ENCODE measurements around the gene SDC1. TPM values are rescaled to one million over a fixed set of nuclear protein-coding genes. Genes with fewer than 3 reads are reported as not detected.

The SDC1 gene
- polyA plus RNA-seq, 3 donors = not detected

DNA sequence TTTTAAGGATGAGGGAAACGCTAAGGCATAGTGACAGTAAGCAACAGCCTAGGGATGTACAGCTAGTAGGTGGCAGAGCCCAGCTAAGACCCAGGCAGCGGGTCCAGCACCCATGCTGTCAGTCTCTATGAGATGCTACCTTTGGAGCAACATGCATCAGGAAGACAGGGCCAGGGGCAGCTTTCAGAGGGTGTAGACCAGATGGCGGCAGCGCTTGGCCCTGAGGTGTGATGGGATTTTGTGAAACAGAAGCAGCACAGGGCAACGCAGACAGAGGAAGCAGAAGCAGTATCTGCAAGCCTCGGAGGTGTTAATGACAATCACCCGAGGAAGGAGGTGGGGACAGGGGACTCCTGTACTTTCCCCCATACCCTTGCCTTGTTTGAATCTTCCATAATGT lies 43.2 kb downstream of the SDC1 start:
- Mint-ChIP-seq H3K27ac (no peak overlapping the region), H3K4me3 (no peak overlapping the region)
- intact Hi-C loops (cut with micrococcal nuclease) = no loop called here

GRCh38 chr2:20180676-20181648 lies 44.0 kb downstream of the SDC1 start:
- no peaks in the 10 kb centered on the region for H3K9me3 ChIP-seq (replicated peaks in 1 of 2; ENCODE audit: control insufficient read depth in 1 of 2, insufficient read depth in 1 of 2, low read length in 2 of 2)
- H3K4me2 ChIP-seq (replicated peaks; ENCODE audit: extremely low read depth, low read length, poor library complexity, severe bottlenecking) = no peak overlapping the region
- H3K36me3 ChIP-seq (replicated peaks in 1 of 2; ENCODE audit: control insufficient read depth in 1 of 2, insufficient read depth in 2 of 2, low read length in 2 of 2) = no peaks in the 10 kb centered on the region
- Mint-ChIP-seq H3K36me3 (no peaks in the 10 kb centered on the region), H3K27ac (no peak overlapping the region), H3K27me3 (ENCODE audit: low read depth in 3 of 3) (peaks cover 3 to 6% (median 6%) of the 10 kb centered on the region in 3 donors), H3K4me3 (no peak overlapping the region), H3K9me3 (no peaks in the 10 kb centered on the region), H3K4me1 (peaks cover 15% of the 10 kb centered on the region)
- H3K9ac ChIP-seq (ENCODE audit: insufficient read depth, low read length, poor library complexity, severe bottlenecking) = no peak overlapping the region
- H3K4me1 ChIP-seq (ENCODE audit: control insufficient read depth in 1 of 2, insufficient read depth in 2 of 2, low read length in 2 of 2) = peaks cover 12 to 17% of the 10 kb centered on the region in 2 donors
- 95% methylated on average over 8 of the region's 17 CpGs for WGBS (ENCODE audit: insufficient coverage)
- H4K20me1 ChIP-seq (ENCODE audit: insufficient read depth, low read length) = no peaks in the 10 kb centered on the region
- no peak overlapping the region for H3K4me3 ChIP-seq (replicated peaks in 1 of 3; ENCODE audit: low read depth in 2 of 3, low read length in 3 of 3)
- H3K27ac ChIP-seq (ENCODE audit: low read depth in 1 of 2, low read length in 2 of 2) = no peak overlapping the region
- H3K27me3 ChIP-seq (ENCODE audit: control insufficient read depth in 2 of 2, insufficient read depth in 2 of 2, low read length in 2 of 2) = no peaks in the 10 kb centered on the region
- H2AFZ ChIP-seq (ENCODE audit: insufficient read depth, low read depth, low read length, poor library complexity, severe bottlenecking) = no peak overlapping the region
- no peaks in the 10 kb centered on the region for H3K79me2 ChIP-seq (ENCODE audit: insufficient read depth, low read length)
- no peak for TF ChIP-seq CTCF (IDR thresholded peaks at IDR 0.05)
- intact Hi-C loops (cut with micrococcal nuclease) = no loop called here
- DNase-seq = no peak

More for the DNA sequence above, 43.2 kb downstream of the SDC1 start:
- TF ChIP-seq CTCF (IDR thresholded peaks at IDR 0.05) = no peak
- Histone ChIP-seq H3K27me3 (ENCODE audit: control insufficient read depth in 2 of 2, insufficient read depth in 2 of 2, low read length in 2 of 2) (no peaks in the 10 kb centered on the region), H4K20me1 (ENCODE audit: insufficient read depth, low read length) (no peaks in the 10 kb centered on the region), H3K4me1 (ENCODE audit: control insufficient read depth in 1 of 2, insufficient read depth in 2 of 2, low read length in 2 of 2) (peaks cover 20 to 22% of the 10 kb centered on the region in 2 donors), H3K9me3 (replicated peaks in 1 of 2; ENCODE audit: control insufficient read depth in 1 of 2, insufficient read depth in 1 of 2, low read length in 2 of 2) (no peaks in the 10 kb centered on the region), H3K79me2 (ENCODE audit: insufficient read depth, low read length) (no peaks in the 10 kb centered on the region), H2AFZ (ENCODE audit: insufficient read depth, low read depth, low read length, poor library complexity, severe bottlenecking) (no peak overlapping the region), H3K27ac (ENCODE audit: low read depth in 1 of 2, low read length in 2 of 2) (no peak overlapping the region), H3K36me3 (replicated peaks in 1 of 2; ENCODE audit: control insufficient read depth in 1 of 2, insufficient read depth in 2 of 2, low read length in 2 of 2) (no peaks in the 10 kb centered on the region), H3K4me2 (replicated peaks; ENCODE audit: extremely low read depth, low read length, poor library complexity, severe bottlenecking) (no peak overlapping the region), H3K4me3 (replicated peaks in 1 of 3; ENCODE audit: low read depth in 2 of 3, low read length in 3 of 3) (no peak overlapping the region), H3K9ac (ENCODE audit: insufficient read depth, low read length, poor library complexity, severe bottlenecking) (no peak overlapping the region)
- 100% methylated on average over 2 of the region's 7 CpGs for WGBS (ENCODE audit: insufficient coverage)
- H3K9me3 Mint-ChIP-seq = no peaks in the 10 kb centered on the region
- peaks cover 3 to 6% (median 6%) of the 10 kb centered on the region in 3 donors for H3K27me3 Mint-ChIP-seq (ENCODE audit: low read depth in 3 of 3)
- no peaks in the 10 kb centered on the region for H3K36me3 Mint-ChIP-seq
- DNase-seq = no peak
- peaks cover 23% of the 10 kb centered on the region for H3K4me1 Mint-ChIP-seq

Data from CD14-positive monocyte (primary cell).